Measurements from ENCODE around the gene HOXB4.

GRCh38 chr17:48532261-48532660 lies 45.9 kb downstream of the HOXB4 start:
- TF ChIP-seq CTCF (IDR thresholded peaks at IDR 0.05) (no peak), POLR2AphosphoS5 (IDR thresholded peaks at IDR 0.05) (no peak), EP300 (IDR thresholded peaks at IDR 0.05) (no peak), POLR2A (IDR thresholded peaks at IDR 0.05) (no peak)
